HepG2 (cell line): Measurements from ENCODE around the gene UTRN. TPM values are rescaled to one million over a fixed set of nuclear protein-coding genes. Genes with fewer than 3 reads are reported as not detected.

Experiments
- ATAC-seq: fragments of 200-7000 bp; cut with Tn5 transposase; 3 replicates; pipeline ENCODE4 v1.9.1; 2020; ENCODE audit warnings: mild to moderate bottlenecking, moderate library complexity
- BruUV-seq: library from RNA; stranded (reverse); fragments of 400-500 nt; replicated peaks from 2 replicates; lab custom pipeline; 2021; lab: Mats Ljungman, UMichigan
- CTCF ChIA-PET: fragments of 300-600 bp; formaldehyde crosslinking; extraction: SDS; loops from one replicate; lab custom pipeline; 2021; ENCODE audit warnings: low total read pairs, inconsistent platforms, low intra/inter-chr PET ratio; lab: Yijun Ruan, JAX
- POLR2A ChIA-PET: fragments of 350-600 bp; sonication (Branson Sonifier 250); formaldehyde crosslinking; loops from one replicate; lab custom pipeline; 2020; ENCODE audit warnings: antibody characterized with exemption, inconsistent platforms; lab: Yijun Ruan, JAX
- DNase-seq: peaks from one replicate; pipeline ENCODE4 v3.0.0-alpha.2; 2015; ENCODE audit warnings: low spot score
- FAIRE-seq: peaks from 3 replicates; lab custom pipeline; 2011; peaks lifted over from hg19 to GRCh38; lab: Jason Lieb, UNC
- H2AFZ ChIP-seq: one replicate; pipeline ENCODE4 v1.6.1; 2011; ENCODE audit warnings: low read length, inconsistent platforms
- H3K27ac ChIP-seq: fragments of 300-600 bp; 3 replicates; pipeline ENCODE4 v1.8.0; 2011; ENCODE audit warnings: mixed run types, mild to moderate bottlenecking, mixed read lengths, low read length, inconsistent platforms; ENCODE audit not compliant: insufficient read depth; ENCODE audit errors: extremely low read length
- H3K27me3 ChIP-seq, 2 experiments: fragments of 200-600 bp in 1 of 2; 2 replicates in 1 of 2; 3 replicates in 1 of 2; pipeline versions ENCODE4 v1.6.0 to v1.8.0; 2011; ENCODE audit warnings: low read length in 2 of 2, mild to moderate bottlenecking in 2 of 2, moderate library complexity in 2 of 2, inconsistent platforms in 1 of 2; ENCODE audit not compliant: insufficient read depth in 2 of 2, control insufficient read depth in 1 of 2
- H3K36me3 ChIP-seq, 2 experiments: fragments of 200-600 bp in 1 of 2; replicated peaks in 1 of 2; 2 replicates in 1 of 2; 3 replicates in 1 of 2; pipeline versions ENCODE4 v1.5.1 to v1.8.0; 2011; ENCODE audit warnings: low read length in 2 of 2, inconsistent platforms in 1 of 2; ENCODE audit not compliant: insufficient read depth in 2 of 2, control insufficient read depth in 1 of 2
- H3K4me1 ChIP-seq: 2 replicates; pipeline ENCODE4 v1.5.1; 2012; ENCODE audit warnings: low read length, inconsistent platforms; ENCODE audit not compliant: insufficient read depth
- H3K4me2 ChIP-seq: 2 replicates; pipeline ENCODE4 v1.6.0; 2011; ENCODE audit warnings: low read depth, low read length, inconsistent platforms
- H3K4me3 ChIP-seq, 3 experiments: fragments of 200-600 bp in 1 of 3; sonication (generic), shearing (Covaris generic) in 1 of 3; replicated peaks in 1 of 3; 2 replicates each; pipeline ENCODE4 v1.5.1; 2011 to 2016; ENCODE audit warnings: low read length in 3 of 3, inconsistent platforms in 2 of 3, low read depth in 2 of 3, mild to moderate bottlenecking in 2 of 3, control low read depth in 1 of 3, mixed read lengths in 1 of 3; ENCODE audit not compliant: insufficient read depth in 1 of 3
- H3K79me2 ChIP-seq: one replicate; pipeline ENCODE4 v1.6.1; 2011; ENCODE audit warnings: low read length, inconsistent platforms; ENCODE audit not compliant: insufficient read depth
- H3K9ac ChIP-seq: 2 replicates; pipeline ENCODE4 v1.6.0; 2011; ENCODE audit warnings: mild to moderate bottlenecking, low read depth, low read length, inconsistent platforms; ENCODE audit not compliant: insufficient read depth
- H3K9me3 ChIP-seq: 2 replicates; pipeline ENCODE4 v1.5.1; 2012; ENCODE audit warnings: mild to moderate bottlenecking, low read length
- H4K20me1 ChIP-seq: 2 replicates; pipeline ENCODE4 v1.6.0; 2011; ENCODE audit warnings: inconsistent platforms, mild to moderate bottlenecking, low read length, moderate library complexity; ENCODE audit not compliant: insufficient read depth
- ATF1 ChIP-seq: IDR thresholded peaks from 2 replicates; pipeline ENCODE4 v1.6.1; 2016; ENCODE audit warnings: mild to moderate bottlenecking, control low read depth
- ERF ChIP-seq: IDR thresholded peaks from 2 replicates; pipeline ENCODE4 v1.6.1; 2018; ENCODE audit warnings: missing biosample characterization, missing genetic modification reagents
- ZNF24 ChIP-seq: fragments of 450-650 bp; IDR thresholded peaks from 2 replicates; pipeline ENCODE4 v1.6.1; 2017; ENCODE audit warnings: antibody characterized with exemption, mild to moderate bottlenecking
- ZNF335 ChIP-seq: sonication (generic); formaldehyde crosslinking; IDR thresholded peaks from 2 replicates; pipeline ENCODE4 v1.4.0; 2020; ENCODE audit warnings: missing genetic modification reagents
- ZNF556 ChIP-seq: sonication (generic); formaldehyde crosslinking; IDR thresholded peaks from 2 replicates; pipeline ENCODE4 v1.4.0; 2020; ENCODE audit warnings: mild to moderate bottlenecking, missing genetic modification reagents, borderline replicate concordance
- WGBS: methylation state at CpG from one replicate; pipeline ENCODE4 v1.1.6; 2017; ENCODE audit warnings: low lambda C conversion rate; 5-methylcytosine and 5-hydroxymethylcytosine counted together
- in situ Hi-C: cut with HindIII; loops from 2 replicates; pipeline ENCODE4 v1.10.0; 2017; ENCODE audit warnings: low pct_unique_long_range_greater_than_20kb; ENCODE audit not compliant: extremely low pct_ligation_motif_present
- intact Hi-C: fragments of 100-400 bp; cut with micrococcal nuclease; formaldehyde crosslinking; loops from one replicate; pipeline ENCODE4 v1.10.0; 2022; ENCODE audit not compliant: unreplicated experiment
- polyA plus RNA-seq, 8 experiments: library from polyadenylated mRNA; depleted of rRNA in 3 of 8; stranded (reverse) in 7 of 8; unstranded in 1 of 8; fragments of >200 nt; fragmentation: Illumina TruSeq in 4 of 8; extraction: Trizol in 4 of 8; gene quantifications; 2 replicates each; pipeline versions ENCODE4 v1.2.1 to v1.2.3, GENCODE V29; 2011 to 2016; ENCODE audit warnings: low read depth in 4 of 8, missing spikeins in 1 of 8, mixed read lengths in 1 of 8; ENCODE audit not compliant: insufficient read depth in 1 of 8
- total RNA-seq, 5 experiments: library from RNA; depleted of rRNA; stranded (reverse); fragments of >200 nt; fragmentation: Illumina TruSeq; extraction: Trizol; gene quantifications; 2 replicates each; pipeline ENCODE4 v1.2.3, GENCODE V29; 2016; ENCODE audit warnings: low read depth in 1 of 5
- TF ChIP-seq, protein P1 (sequence below): IDR thresholded peaks from 2 replicates; pipeline ENCODE4 v1.6.1; 2016; ENCODE audit warnings: control low read depth
- TF ChIP-seq, protein P2 (sequence below): IDR thresholded peaks from 2 replicates; pipeline ENCODE4 v1.6.1; 2016
- TF ChIP-seq, protein P3 (sequence below): IDR thresholded peaks from 2 replicates; pipeline ENCODE4 v1.6.1; 2012; ENCODE audit warnings: low read depth, low read length, improper control_type of control experiment

UTRN gene
- total and polyA plus RNA-seq, 2 of the 13 experiments (the other 11 are each of a cell fraction or from before 2014, with no cell fraction given): 102 to 116 TPM

DNA sequence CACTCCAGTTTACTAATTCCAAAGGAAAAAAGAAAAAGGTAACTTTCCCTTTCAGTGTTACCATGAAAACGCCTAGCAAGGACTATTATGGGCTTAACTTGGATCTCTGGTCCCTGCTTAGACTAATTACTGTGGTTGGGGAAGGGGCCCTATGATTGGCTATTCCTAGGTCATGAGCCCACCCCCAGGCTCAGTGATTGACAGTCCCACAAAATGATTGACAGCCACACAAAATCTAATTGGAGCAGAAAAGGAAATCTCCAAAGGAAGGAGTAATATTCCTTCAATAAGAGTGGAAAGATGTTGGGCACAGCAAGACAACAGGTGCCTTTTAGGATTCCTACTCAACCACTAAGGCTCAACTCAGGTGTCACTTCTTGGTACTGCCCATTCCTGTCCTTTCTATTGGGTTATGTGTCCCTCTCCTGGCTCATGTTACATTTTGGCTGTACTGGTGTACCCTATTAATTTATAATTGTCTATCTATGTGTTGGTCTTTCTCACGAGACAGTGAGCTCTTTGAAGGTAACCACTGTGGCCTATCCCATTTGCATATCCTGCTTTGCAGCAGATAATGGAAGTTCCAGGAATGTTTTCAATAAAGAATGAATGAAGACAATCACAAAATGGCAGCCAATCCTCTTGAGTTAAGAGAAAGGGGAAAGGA, 5.5 kb upstream of the UTRN start:
- POLR2A ChIA-PET: no interaction called here
- Histone ChIP-seq H3K9ac (no peak overlapping the region), H3K27me3 (no peaks in the 10 kb centered on the region; a peak in 1 of 5 replicates), H4K20me1 (no peaks in the 10 kb centered on the region), H3K4me2 (no peak overlapping the region), H3K9me3 (no peaks in the 10 kb centered on the region), H3K4me1 (peaks cover 14% of the 10 kb centered on the region), H3K79me2 (peaks cover 11% of the 10 kb centered on the region), H3K27ac (no peak overlapping the region), H3K36me3 (no peaks in the 10 kb centered on the region), H3K4me3 (no peak overlapping the region), H2AFZ (no peak overlapping the region)
- ATAC-seq (no peak), DNase-seq (no peak), FAIRE-seq (no peak)
- in situ Hi-C loops: no loop called here
- intact Hi-C loops: no loop called here
- WGBS: 71% methylated on average over 2 of the region's 2 CpGs
- TF ChIP-seq, protein P1, sequence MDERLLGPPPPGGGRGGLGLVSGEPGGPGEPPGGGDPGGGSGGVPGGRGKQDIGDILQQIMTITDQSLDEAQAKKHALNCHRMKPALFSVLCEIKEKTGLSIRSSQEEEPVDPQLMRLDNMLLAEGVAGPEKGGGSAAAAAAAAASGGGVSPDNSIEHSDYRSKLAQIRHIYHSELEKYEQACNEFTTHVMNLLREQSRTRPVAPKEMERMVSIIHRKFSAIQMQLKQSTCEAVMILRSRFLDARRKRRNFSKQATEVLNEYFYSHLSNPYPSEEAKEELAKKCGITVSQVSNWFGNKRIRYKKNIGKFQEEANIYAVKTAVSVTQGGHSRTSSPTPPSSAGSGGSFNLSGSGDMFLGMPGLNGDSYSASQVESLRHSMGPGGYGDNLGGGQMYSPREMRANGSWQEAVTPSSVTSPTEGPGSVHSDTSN (CRISPR knock-in tag): 0 out of 2 replicates have a peak, but pooled peaks have one; percentile 39
- no peak for TF ChIP-seq ERF (CRISPR knock-in tag)
- BruUV-seq: no TSS peak
- CTCF ChIA-PET: no interaction called here

DNA sequence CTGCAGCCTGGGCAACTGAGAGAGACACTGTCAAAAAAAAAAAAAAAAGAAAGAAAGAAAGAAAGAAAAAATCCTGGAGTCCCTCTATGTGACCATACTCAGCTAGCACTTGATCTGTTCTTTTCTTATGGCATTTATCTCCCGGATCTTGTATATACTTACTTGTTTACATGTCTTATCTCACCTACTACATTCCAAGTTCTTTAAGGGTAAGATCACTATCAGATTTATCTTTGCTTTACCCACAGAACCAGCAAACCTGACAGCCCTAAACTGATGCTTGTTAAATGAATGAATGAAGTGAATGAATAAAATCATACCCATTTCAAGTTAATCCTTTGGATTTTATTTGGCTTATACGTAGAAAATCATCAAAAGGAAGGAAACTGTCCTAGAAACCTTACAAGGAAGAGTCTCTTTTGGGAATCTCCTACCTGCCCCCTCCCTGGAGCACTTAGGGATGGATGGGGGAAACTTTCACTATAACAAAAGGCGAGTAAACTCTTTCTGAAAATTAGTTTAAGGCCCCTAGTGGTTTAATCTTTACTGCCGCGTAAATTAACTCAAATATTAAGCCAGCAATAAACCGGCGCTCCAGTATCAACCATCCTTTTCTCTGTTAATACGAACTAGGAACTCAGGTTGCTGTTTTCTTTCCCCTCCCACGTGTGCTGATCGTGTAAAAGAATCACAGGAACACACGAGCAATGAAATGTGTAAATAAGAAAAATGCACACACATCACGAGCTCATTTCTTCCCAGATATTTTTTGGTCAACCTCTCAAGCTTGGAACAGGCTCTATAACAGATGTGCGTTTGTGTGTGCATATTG, 1.3 kb upstream of the UTRN start:
- BruUV-seq: TSS peak; percentile 66
- H2AFZ ChIP-seq: peak overlapping the region; percentile 48
- H3K79me2 ChIP-seq: peaks cover 50% of the 10 kb centered on the region
- H4K20me1 ChIP-seq: peaks cover 13% of the 10 kb centered on the region
- H3K9me3 ChIP-seq: no peaks in the 10 kb centered on the region
- WGBS: 5% methylated on average over 13 of the region's 13 CpGs
- intact Hi-C loops (loop anchor here (1.0 kb wide), 2 partner anchors 131 to 179 kb away; no protein-coding TSS in a partner anchor), in situ Hi-C loops (no loop called here)
- no peak for ATAC-seq
- POLR2A ChIA-PET: interaction anchor here (1.0 kb wide), 1 partner anchor 18 kb away, joined by 5 read pairs; no protein-coding TSS in a partner anchor
- CTCF ChIA-PET: no interaction called here
- H3K27me3 ChIP-seq: peaks cover 0 to 3% of the 10 kb centered on the region in 2 experiments; a peak in 1 of 5 replicates
- H3K36me3 ChIP-seq: peaks cover 2 to 7% of the 10 kb centered on the region in 2 experiments; a peak in 3 of 5 replicates
- peaks cover 28% of the 10 kb centered on the region for H3K4me1 ChIP-seq
- H3K27ac ChIP-seq: peak overlapping the region; percentile 88
- DNase-seq: no peak
- FAIRE-seq: no peak
- peak overlapping the region; percentile 84 for H3K9ac ChIP-seq
- H3K4me2 ChIP-seq: peak overlapping the region; percentile 96
- H3K4me3 ChIP-seq: peak overlapping the region; percentile 87 to 99 (median 89)
- 0 out of 2 replicates have a peak, but pooled peaks have one; percentile 3 for TF ChIP-seq ZNF335 (CRISPR knock-in tag)
- TF ChIP-seq ZNF24: peak; percentile 86
- TF ChIP-seq, protein P2, sequence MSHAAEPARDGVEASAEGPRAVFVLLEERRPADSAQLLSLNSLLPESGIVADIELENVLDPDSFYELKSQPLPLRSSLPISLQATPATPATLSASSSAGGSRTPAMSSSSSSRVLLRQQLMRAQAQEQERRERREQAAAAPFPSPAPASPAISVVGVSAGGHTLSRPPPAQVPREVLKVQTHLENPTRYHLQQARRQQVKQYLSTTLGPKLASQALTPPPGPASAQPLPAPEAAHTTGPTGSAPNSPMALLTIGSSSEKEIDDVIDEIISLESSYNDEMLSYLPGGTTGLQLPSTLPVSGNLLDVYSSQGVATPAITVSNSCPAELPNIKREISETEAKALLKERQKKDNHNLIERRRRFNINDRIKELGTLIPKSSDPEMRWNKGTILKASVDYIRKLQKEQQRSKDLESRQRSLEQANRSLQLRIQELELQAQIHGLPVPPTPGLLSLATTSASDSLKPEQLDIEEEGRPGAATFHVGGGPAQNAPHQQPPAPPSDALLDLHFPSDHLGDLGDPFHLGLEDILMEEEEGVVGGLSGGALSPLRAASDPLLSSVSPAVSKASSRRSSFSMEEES (CRISPR knock-in tag): 0 out of 2 replicates have a peak, but pooled peaks have one; percentile 12
- TF ChIP-seq ZNF556 (CRISPR knock-in tag): no peak
- TF ChIP-seq, protein P3, sequence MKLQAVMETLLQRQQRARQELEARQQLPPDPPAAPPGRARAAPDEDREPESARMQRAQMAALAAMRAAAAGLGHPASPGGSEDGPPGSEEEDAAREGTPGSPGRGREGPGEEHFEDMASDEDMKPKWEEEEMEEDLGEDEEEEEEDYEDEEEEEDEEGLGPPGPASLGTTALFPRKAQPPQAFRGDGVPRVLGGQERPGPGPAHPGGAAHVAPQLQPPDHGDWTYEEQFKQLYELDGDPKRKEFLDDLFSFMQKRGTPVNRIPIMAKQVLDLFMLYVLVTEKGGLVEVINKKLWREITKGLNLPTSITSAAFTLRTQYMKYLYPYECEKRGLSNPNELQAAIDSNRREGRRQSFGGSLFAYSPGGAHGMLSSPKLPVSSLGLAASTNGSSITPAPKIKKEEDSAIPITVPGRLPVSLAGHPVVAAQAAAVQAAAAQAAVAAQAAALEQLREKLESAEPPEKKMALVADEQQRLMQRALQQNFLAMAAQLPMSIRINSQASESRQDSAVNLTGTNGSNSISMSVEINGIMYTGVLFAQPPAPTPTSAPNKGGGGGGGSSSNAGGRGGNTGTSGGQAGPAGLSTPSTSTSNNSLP: peak; percentile 32; the same call in 1 of the 2 replicates
- 0 out of 2 replicates have a peak, but pooled peaks have one; percentile 33 for TF ChIP-seq ATF1
